ENCODE results near the gene ACSS1.

Gene ACSS1

GRCh38 chr20:25058847-25059810, 1.2 kb upstream of the ACSS1 start:
- DNase-seq (ENCODE audit: low spot score), result no peak

GRCh38 chr20:25057234-25058050, 497 bp downstream of the ACSS1 start:
- peak; percentile 69 for DNase-seq (ENCODE audit: low spot score)

- DNase-seq (ENCODE audit: low spot score), result no peak
Measured at GRCh38 chr20:25056690-25057233, 1.2 kb downstream of the ACSS1 start.

GRCh38 chr20:25055711-25056495, 2.0 kb downstream of the ACSS1 start:
- DNase-seq (ENCODE audit: low spot score), result no peak

GRCh38 chr20:25054995-25055629, 2.8 kb downstream of the ACSS1 start:
- DNase-seq (ENCODE audit: low spot score), result peak; percentile 65

- DNase-seq (ENCODE audit: low spot score), result no peak
Measured at GRCh38 chr20:25054096-25054820, 3.7 kb downstream of the ACSS1 start.

- no peak for DNase-seq (ENCODE audit: low spot score)
Measured at GRCh38 chr20:25053255-25054031, 4.5 kb downstream of the ACSS1 start.

GRCh38 chr20:25052255-25053194, 5.4 kb downstream of the ACSS1 start:
- no peak for DNase-seq (ENCODE audit: low spot score)

GRCh38 chr20:25051386-25052155, 6.4 kb downstream of the ACSS1 start:
- no peak for DNase-seq (ENCODE audit: low spot score)

- no peak for DNase-seq (ENCODE audit: low spot score)
Measured at GRCh38 chr20:25050501-25051350, 7.2 kb downstream of the ACSS1 start.

GRCh38 chr20:25050082-25050481, 7.9 kb downstream of the ACSS1 start:
- DNase-seq (ENCODE audit: low spot score), result no peak

- DNase-seq (ENCODE audit: low spot score), result no peak
Measured at GRCh38 chr20:25049261-25050060, 8.5 kb downstream of the ACSS1 start.

- DNase-seq (ENCODE audit: low spot score), result no peak
Measured at GRCh38 chr20:25048519-25048952, 9.4 kb downstream of the ACSS1 start.

GRCh38 chr20:25047766-25048165, 10.2 kb downstream of the ACSS1 start:
- no peak for DNase-seq (ENCODE audit: low spot score)

- DNase-seq (ENCODE audit: low spot score), result no peak
Measured at GRCh38 chr20:25046736-25047666, 10.9 kb downstream of the ACSS1 start.
